Thoracic aorta (tissue), 2 donors: ENCODE data around the gene WARS2. TPM values are rescaled to one million over a fixed set of nuclear protein-coding genes. Genes with fewer than 3 reads are reported as not detected.

ENCODE experiments used
- ATAC-seq: fragments of 150-250 bp; one replicate; pipeline ENCODE4 v1.8.0; 2017; ENCODE audit warnings: low read depth; ENCODE audit not compliant: insufficient number of reproducible peaks, low FRiP score
- DNase-seq: peaks from one replicate; pipeline ENCODE4 v3.0.0-alpha.2; 2020; ENCODE audit warnings: low spot score
- H3K27ac ChIP-seq, 2 donors: fragments of 200-600 bp; sonication (generic); 1 replicate in 1 of 2; 2 replicates in 1 of 2; pipeline ENCODE4 v1.5.1; 2016; ENCODE audit warnings: mild to moderate bottlenecking in 2 of 2, moderate library complexity in 2 of 2
- H3K27me3 ChIP-seq: fragments of 200-600 bp; sonication (generic); replicated peaks from 2 replicates; pipeline ENCODE4 v1.6.0; 2016; ENCODE audit warnings: mild to moderate bottlenecking; ENCODE audit not compliant: insufficient read depth
- H3K36me3 ChIP-seq: fragments of 200-600 bp; sonication (generic); one replicate; pipeline ENCODE4 v1.5.1; 2016
- H3K4me1 ChIP-seq, 2 donors: fragments of 200-600 bp; sonication (generic); 1 replicate in 1 of 2; 2 replicates in 1 of 2; pipeline versions ENCODE4 v1.5.1 to v1.6.0; 2016; ENCODE audit warnings: low read depth in 2 of 2, mild to moderate bottlenecking in 1 of 2; ENCODE audit not compliant: control insufficient read depth in 1 of 2
- H3K4me3 ChIP-seq: fragments of 200-600 bp; sonication (generic); 2 replicates; pipeline ENCODE4 v1.5.1; 2016; ENCODE audit warnings: mild to moderate bottlenecking
- H3K9me3 ChIP-seq: fragments of 200-600 bp; sonication (generic); 2 replicates; pipeline ENCODE4 v1.5.1; 2016
- total RNA-seq, 2 donors: library from RNA; depleted of rRNA; stranded (reverse); fragments of >200 nt; gene quantifications; one replicate each; pipeline versions ENCODE4 v1.1.0 to v1.2.3, GENCODE V29; 2016
- TF ChIP-seq, protein P1 (sequence below): fragments of 200-600 bp; sonication (generic); IDR thresholded peaks from one replicate; pipeline ENCODE4 v1.5.1; 2019; ENCODE audit warnings: antibody characterized with exemption

The WARS2 gene
- total RNA-seq, 2 donors from 2014 or later, result 11.1 to 13.8 TPM

DNA sequence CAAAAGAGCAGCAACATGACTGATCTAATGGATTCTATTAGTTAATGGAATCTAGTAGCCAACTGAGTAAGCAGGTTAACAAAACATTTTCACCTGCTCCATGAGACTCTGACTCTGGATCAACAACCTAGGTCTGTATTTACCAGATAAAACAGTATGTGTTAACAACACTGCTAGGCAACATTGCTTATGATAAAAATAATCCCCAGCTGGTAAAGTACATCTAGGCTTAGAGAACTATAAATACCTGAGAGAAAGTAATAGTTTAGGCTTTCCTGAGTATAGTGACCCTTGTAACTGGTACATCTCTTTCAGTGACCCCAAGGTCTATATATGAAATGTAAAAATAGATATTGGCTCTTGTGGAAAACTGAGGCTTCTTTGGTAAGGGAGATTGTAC lies 78.8 kb downstream of the WARS2 start:
- no peak for DNase-seq
- Histone ChIP-seq H3K4me3 (no peak overlapping the region), H3K27ac (no peak overlapping the region), H3K36me3 (no peaks in the 10 kb centered on the region), H3K27me3 (no peaks in the 10 kb centered on the region), H3K9me3 (no peaks in the 10 kb centered on the region), H3K4me1 (no peaks in the 10 kb centered on the region)
- no peak for ATAC-seq
- TF ChIP-seq, protein P1, sequence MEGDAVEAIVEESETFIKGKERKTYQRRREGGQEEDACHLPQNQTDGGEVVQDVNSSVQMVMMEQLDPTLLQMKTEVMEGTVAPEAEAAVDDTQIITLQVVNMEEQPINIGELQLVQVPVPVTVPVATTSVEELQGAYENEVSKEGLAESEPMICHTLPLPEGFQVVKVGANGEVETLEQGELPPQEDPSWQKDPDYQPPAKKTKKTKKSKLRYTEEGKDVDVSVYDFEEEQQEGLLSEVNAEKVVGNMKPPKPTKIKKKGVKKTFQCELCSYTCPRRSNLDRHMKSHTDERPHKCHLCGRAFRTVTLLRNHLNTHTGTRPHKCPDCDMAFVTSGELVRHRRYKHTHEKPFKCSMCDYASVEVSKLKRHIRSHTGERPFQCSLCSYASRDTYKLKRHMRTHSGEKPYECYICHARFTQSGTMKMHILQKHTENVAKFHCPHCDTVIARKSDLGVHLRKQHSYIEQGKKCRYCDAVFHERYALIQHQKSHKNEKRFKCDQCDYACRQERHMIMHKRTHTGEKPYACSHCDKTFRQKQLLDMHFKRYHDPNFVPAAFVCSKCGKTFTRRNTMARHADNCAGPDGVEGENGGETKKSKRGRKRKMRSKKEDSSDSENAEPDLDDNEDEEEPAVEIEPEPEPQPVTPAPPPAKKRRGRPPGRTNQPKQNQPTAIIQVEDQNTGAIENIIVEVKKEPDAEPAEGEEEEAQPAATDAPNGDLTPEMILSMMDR, result no peak

DNA sequence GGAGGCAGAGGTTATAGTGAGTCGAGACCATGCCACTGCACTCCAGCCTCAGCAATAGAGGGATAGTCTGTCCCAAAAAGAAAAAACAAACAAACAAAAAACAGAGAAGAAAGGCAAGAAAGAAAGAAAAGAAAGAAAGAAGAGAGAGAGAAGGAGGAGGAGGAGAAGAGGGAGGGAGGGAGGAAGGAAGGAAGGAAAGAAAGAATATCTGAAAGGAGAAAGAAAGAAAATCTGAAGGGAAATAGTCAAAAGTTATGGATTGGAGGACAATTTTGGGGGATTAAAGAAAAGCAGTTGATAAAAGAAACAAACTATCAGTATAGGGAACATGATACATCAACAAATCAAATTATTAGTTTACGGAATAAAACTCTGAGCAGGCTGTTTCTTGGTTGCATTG lies 84.9 kb downstream of the WARS2 start:
- Histone ChIP-seq H3K27me3 (no peaks in the 10 kb centered on the region), H3K4me3 (no peak overlapping the region), H3K27ac (no peak overlapping the region), H3K36me3 (no peaks in the 10 kb centered on the region), H3K4me1 (no peaks in the 10 kb centered on the region), H3K9me3 (no peaks in the 10 kb centered on the region)
- TF ChIP-seq, protein P1, result no peak
- ATAC-seq, result no peak
- no peak for DNase-seq

DNA sequence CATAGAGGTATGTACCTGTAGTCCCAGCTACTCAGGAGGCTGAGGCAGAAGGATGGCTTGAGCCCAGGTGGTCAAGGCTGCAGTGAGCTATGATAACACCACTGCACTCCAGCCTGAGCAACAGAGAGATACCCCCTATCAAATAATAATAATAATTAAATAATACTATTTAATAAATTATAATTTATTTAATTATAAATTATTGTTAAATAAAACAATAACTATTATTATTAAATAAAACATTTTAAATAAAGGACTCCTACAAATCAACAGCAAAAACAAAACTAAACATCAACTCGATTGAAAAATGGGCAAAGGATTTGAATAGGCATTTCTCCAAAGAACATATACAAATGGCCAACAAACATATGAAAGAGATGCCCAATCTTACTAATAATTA lies 86.5 kb downstream of the WARS2 start:
- Histone ChIP-seq H3K4me1 (no peaks in the 10 kb centered on the region), H3K4me3 (no peak overlapping the region), H3K27me3 (no peaks in the 10 kb centered on the region), H3K36me3 (no peaks in the 10 kb centered on the region), H3K27ac (no peak overlapping the region), H3K9me3 (no peaks in the 10 kb centered on the region)
- ATAC-seq (no peak), DNase-seq (no peak)
- TF ChIP-seq, protein P1, result no peak

DNA sequence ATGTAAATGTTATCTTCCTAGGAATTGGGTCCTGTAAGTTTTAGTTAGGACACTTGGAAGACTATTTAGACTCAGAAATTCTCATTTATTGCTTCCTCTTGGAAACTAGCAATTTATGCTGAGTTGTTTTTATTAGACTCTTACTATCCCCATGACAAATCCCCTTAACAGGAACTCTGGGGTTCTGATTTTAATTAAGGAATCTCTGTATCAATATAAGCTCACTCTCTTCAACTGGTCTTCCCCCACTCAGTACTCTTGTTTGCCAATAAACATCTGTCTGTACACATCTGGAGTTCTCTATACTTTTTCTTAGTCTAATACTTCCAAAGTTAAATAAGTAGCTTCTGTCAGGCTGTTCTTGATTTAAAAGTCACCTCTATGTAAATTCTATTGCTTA lies 88.2 kb downstream of the WARS2 start:
- DNase-seq (no peak), ATAC-seq (no peak)
- Histone ChIP-seq H3K27me3 (no peaks in the 10 kb centered on the region), H3K9me3 (no peaks in the 10 kb centered on the region), H3K4me3 (no peak overlapping the region), H3K36me3 (no peaks in the 10 kb centered on the region), H3K27ac (no peak overlapping the region), H3K4me1 (peaks cover 0 to 7% of the 10 kb centered on the region in 2 donors)
- TF ChIP-seq, protein P1, result no peak

DNA sequence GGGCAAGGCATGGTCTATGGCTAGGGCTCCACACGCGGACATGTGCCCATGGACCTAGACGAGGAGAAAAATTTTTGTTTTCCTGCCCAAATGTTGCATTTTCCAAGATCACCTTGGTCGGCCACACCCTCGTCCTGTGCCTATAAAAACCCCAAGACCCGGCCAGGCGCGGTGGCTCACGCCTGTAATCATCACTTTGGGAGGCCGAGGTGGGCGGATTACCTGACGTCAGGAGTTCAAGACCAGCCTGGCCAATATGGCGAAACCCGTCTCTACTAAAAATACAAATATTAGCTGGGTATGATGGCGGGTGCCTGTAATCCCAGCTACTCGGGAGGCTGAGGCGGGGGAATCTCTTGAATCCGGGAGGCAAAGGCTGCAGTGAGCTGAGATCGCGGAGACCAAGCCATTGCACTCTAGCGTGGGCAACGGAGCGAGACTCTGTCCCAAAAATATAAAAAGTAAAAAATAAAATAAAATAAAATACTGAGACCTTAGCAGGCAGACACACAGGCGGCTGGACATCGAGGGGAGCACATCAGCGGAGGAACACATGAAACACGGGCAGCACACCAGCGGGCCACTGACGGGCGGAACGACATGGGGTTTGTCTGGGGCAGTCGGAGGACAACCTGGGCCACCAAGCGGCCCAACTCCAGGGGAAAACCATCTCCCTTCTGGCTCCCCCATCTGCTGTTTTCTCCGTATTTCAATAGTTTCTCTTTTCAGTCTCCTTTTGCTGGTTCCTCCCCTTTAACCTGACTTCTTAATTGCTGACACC lies 91.6 kb downstream of the WARS2 start:
- Histone ChIP-seq H3K4me1 (peaks cover 0 to 17% of the 10 kb centered on the region in 2 donors), H3K4me3 (no peak overlapping the region), H3K27ac (no peak overlapping the region), H3K36me3 (peaks cover 4% of the 10 kb centered on the region), H3K9me3 (no peaks in the 10 kb centered on the region), H3K27me3 (no peaks in the 10 kb centered on the region)
- DNase-seq, result no peak
- no peak for ATAC-seq
- TF ChIP-seq, protein P1, result no peak
